PC-9 (cell line): Measurements from ENCODE around the gene SIPA1L2. TPM values are rescaled to one million over a fixed set of nuclear protein-coding genes. Genes with fewer than 3 reads are reported as not detected.

Experiments
- BruUV-seq: library from RNA; stranded (reverse); fragments of 400-500 nt; replicated peaks from 2 replicates; lab custom pipeline; 2021; lab: Mats Ljungman, UMichigan
- CTCF ChIA-PET: fragments of 300-600 bp; sonication (Branson Sonifier 250); formaldehyde crosslinking; loops from one replicate; lab custom pipeline; 2022; ENCODE audit warnings: antibody characterized with exemption; lab: Charles Lee
- POLR2A ChIA-PET: fragments of 300-600 bp; sonication (Branson Sonifier 250); formaldehyde crosslinking; loops from one replicate; lab custom pipeline; 2022; ENCODE audit warnings: antibody characterized with exemption; ENCODE audit not compliant: unreplicated experiment; lab: Charles Lee
- DNase-seq, 2 experiments: peaks; one replicate each; pipeline versions ENCODE4 v3.0.0 to v3.0.0-alpha.2; 2015 to 2022; ENCODE audit warnings: mixed read lengths in 1 of 2
- H2AFZ ChIP-seq: fragments of 200-600 bp; sonication (generic); 2 replicates; pipeline ENCODE4 v1.8.1; 2017; ENCODE audit warnings: antibody characterized with exemption
- H3F3A ChIP-seq: fragments of 200-600 bp; sonication (generic); 2 replicates; pipeline ENCODE4 v1.8.1; 2017; ENCODE audit warnings: antibody characterized with exemption, mild to moderate bottlenecking, low read depth; ENCODE audit not compliant: insufficient read depth
- H3K27ac ChIP-seq: fragments of 200-600 bp; sonication (generic); 2 replicates; pipeline ENCODE4 v1.6.1; 2016; ENCODE audit warnings: mixed run types
- H3K27me3 ChIP-seq: fragments of 200-600 bp; sonication (generic); 2 replicates; pipeline ENCODE4 v1.6.1; 2016; ENCODE audit warnings: low read depth, mixed run types; ENCODE audit not compliant: insufficient read depth
- H3K36me3 ChIP-seq: fragments of 200-600 bp; sonication (generic); 2 replicates; pipeline ENCODE4 v1.6.1; 2016; ENCODE audit warnings: low read depth, mixed run types
- H3K4me1 ChIP-seq: fragments of 200-600 bp; sonication (generic); replicated peaks from 2 replicates; pipeline ENCODE4 v1.6.1; 2016; ENCODE audit warnings: mixed run types; ENCODE audit not compliant: insufficient read depth
- H3K4me2 ChIP-seq: fragments of 200-600 bp; sonication (generic); 2 replicates; pipeline ENCODE4 v1.6.1; 2017; ENCODE audit warnings: mixed run types
- H3K4me3 ChIP-seq: fragments of 200-600 bp; sonication (generic); 2 replicates; pipeline ENCODE4 v1.6.1; 2016; ENCODE audit warnings: mixed run types
- H3K79me2 ChIP-seq: fragments of 200-600 bp; sonication (generic); 2 replicates; pipeline ENCODE4 v1.6.1; 2017; ENCODE audit warnings: low read depth, mixed run types
- H3K9me2 ChIP-seq: fragments of 200-600 bp; sonication (generic); 2 replicates; pipeline ENCODE4 v1.8.1; 2017; ENCODE audit warnings: mild to moderate bottlenecking; ENCODE audit not compliant: insufficient read depth
- H3K9me3 ChIP-seq: fragments of 200-600 bp; sonication (generic); 2 replicates; pipeline ENCODE4 v1.8.1; 2016; ENCODE audit warnings: low read depth; ENCODE audit not compliant: insufficient read depth
- H4K20me1 ChIP-seq: fragments of 200-600 bp; sonication (generic); 2 replicates; pipeline ENCODE4 v1.8.1; 2017; ENCODE audit not compliant: insufficient read depth
- CTCF ChIP-seq: fragments of 200-600 bp; sonication (generic); conservative IDR thresholded peaks from 2 replicates; pipeline ENCODE4 v1.6.1; 2017; ENCODE audit warnings: mixed run types, antibody characterized with exemption, mild to moderate bottlenecking, moderate library complexity
- EZH2 ChIP-seq: fragments of 200-600 bp; sonication (generic); IDR thresholded peaks from 2 replicates; pipeline ENCODE4 v1.8.0; 2017; ENCODE audit warnings: antibody characterized with exemption, low read depth
- intact Hi-C: fragments of 100-400 bp; cut with micrococcal nuclease; formaldehyde crosslinking; loops from one replicate; pipeline ENCODE4 v1.10.0; 2022; ENCODE audit not compliant: unreplicated experiment
- total RNA-seq: library from RNA; stranded (reverse); gene quantifications from 2 replicates; pipeline ENCODE4 v1.2.3, GENCODE V29; 2021

SIPA1L2 gene
- total RNA-seq, 1 experiment from 2014 or later, result not detected

DNA sequence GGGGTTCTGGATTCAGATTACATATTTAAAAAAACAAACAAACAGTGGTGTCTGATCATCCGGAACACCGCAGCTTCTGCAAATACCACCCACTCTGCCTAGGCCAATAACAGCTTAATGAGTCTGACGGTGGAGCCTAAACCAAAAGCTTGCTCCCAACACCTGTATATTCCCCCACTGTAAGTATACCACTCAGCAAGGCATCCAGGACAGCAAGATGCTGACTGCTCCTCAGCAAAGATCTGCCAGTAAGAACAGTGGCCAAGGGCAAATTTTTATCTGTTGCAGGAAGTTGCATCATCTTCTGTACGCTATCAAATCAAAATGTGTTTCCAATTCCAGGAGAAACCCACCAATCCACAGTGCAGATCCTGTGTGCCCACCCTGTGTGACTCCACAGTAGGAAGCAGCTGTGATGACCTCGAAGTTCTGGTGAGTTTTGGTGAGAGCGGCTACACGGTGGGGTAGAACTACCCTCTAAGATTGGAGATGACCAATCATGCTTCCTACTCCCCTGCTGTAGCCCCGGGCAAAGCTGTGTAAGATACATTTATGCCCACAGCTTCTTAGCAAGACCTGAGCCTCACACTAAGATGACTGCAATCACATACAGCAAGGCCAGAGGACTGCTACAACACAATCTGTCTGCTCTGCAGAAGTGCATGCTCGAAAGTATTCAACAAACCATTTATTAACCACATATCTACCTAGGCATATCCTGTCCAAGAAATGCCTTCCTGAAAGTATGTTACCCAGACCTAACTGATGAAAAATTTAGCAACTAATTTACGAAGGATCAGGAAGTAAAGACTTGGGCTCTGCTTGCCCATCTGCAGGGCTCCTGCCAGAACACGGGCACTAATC, 30.5 kb downstream of the SIPA1L2 start:
- Histone ChIP-seq H3K79me2 (no peaks in the 10 kb centered on the region), H3K4me3 (no peak overlapping the region), H4K20me1 (no peaks in the 10 kb centered on the region), H3K4me2 (peak overlapping the region; percentile 46), H3K4me1 (peaks cover 25% of the 10 kb centered on the region), H3K27ac (no peak overlapping the region), H3K9me2 (no peaks in the 10 kb centered on the region), H3K27me3 (no peaks in the 10 kb centered on the region), H2AFZ (0 out of 2 replicates have a peak overlapping the region, but pooled peaks have one; percentile 48), H3K9me3 (no peaks in the 10 kb centered on the region), H3F3A (peaks cover 6% of the 10 kb centered on the region; the same call in 1 of the 2 replicates), H3K36me3 (no peaks in the 10 kb centered on the region)
- ChIA-PET POLR2A (no interaction called here), CTCF (no interaction called here)
- intact Hi-C loops, result no loop called here
- DNase-seq, result no peak
- no TSS peak for BruUV-seq
- TF ChIP-seq CTCF (no peak), EZH2 (no peak)

DNA sequence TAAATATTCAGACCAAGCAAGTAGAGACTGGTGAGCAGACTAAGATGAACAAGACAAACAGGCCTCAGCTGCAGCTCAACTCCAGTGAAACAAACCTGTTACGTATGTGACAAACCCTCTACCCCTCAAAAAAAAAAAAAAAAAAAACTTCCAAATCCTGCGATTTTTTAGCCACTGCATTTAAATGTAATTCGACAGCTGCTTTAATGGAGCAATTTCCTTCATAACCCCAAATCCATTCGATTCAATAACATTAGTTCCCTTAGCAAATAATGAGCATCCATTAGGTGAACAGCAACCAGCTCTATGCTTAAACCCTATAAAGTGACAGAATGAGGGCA, 31.1 kb downstream of the SIPA1L2 start:
- BruUV-seq, result no TSS peak
- no peak overlapping the region for H3K27ac ChIP-seq
- no peaks in the 10 kb centered on the region for H3K36me3 ChIP-seq
- H3K4me1 ChIP-seq, result peaks cover 25% of the 10 kb centered on the region
- intact Hi-C loops, result no loop called here
- no peak for TF ChIP-seq CTCF
- no peak for TF ChIP-seq EZH2
- no peaks in the 10 kb centered on the region for H3K27me3 ChIP-seq
- H3K9me2 ChIP-seq, result no peaks in the 10 kb centered on the region
- ChIA-PET POLR2A (no interaction called here), CTCF (no interaction called here)
- no peak overlapping the region for H3K4me3 ChIP-seq
- no peaks in the 10 kb centered on the region for H4K20me1 ChIP-seq
- H3K9me3 ChIP-seq, result no peaks in the 10 kb centered on the region
- peaks cover 6% of the 10 kb centered on the region; the same call in 1 of the 2 replicates for H3F3A ChIP-seq
- H3K4me2 ChIP-seq, result 0 out of 2 replicates have a peak overlapping the region, but pooled peaks have one; percentile 12
- no peaks in the 10 kb centered on the region for H3K79me2 ChIP-seq
- no peak for DNase-seq
- no peak overlapping the region for H2AFZ ChIP-seq

- Histone ChIP-seq H3K4me1 (peaks cover 25% of the 10 kb centered on the region), H3K27me3 (no peaks in the 10 kb centered on the region), H3K27ac (no peak overlapping the region), H3K36me3 (no peaks in the 10 kb centered on the region), H2AFZ (no peak overlapping the region), H3K9me3 (no peaks in the 10 kb centered on the region), H3K9me2 (no peaks in the 10 kb centered on the region), H3K79me2 (no peaks in the 10 kb centered on the region), H3K4me3 (no peak overlapping the region), H3F3A (peaks cover 6% of the 10 kb centered on the region; the same call in 1 of the 2 replicates), H4K20me1 (no peaks in the 10 kb centered on the region), H3K4me2 (no peak overlapping the region)
- TF ChIP-seq CTCF, result no peak
- TF ChIP-seq EZH2, result no peak
- POLR2A ChIA-PET, result no interaction called here
- DNase-seq, result no peak
- CTCF ChIA-PET, result no interaction called here
- intact Hi-C loops, result no loop called here
- BruUV-seq, result no TSS peak
Measured at GRCh38 chr1:232598133-232598532, 31.8 kb downstream of the SIPA1L2 start.
